C4-2B (cell line): ENCODE results near the gene UGT1A10.

Experiments used
- ZFX ChIP-seq: fragments of 450-650 bp; IDR thresholded peaks from 2 replicates; pipeline ENCODE4 v1.6.1; 2017
- TF ChIP-seq, protein P1 (sequence below): fragments of 450-650 bp; conservative IDR thresholded peaks from 2 replicates; pipeline ENCODE4 v1.5.1; 2017; ENCODE audit warnings: mild to moderate bottlenecking

DNA sequence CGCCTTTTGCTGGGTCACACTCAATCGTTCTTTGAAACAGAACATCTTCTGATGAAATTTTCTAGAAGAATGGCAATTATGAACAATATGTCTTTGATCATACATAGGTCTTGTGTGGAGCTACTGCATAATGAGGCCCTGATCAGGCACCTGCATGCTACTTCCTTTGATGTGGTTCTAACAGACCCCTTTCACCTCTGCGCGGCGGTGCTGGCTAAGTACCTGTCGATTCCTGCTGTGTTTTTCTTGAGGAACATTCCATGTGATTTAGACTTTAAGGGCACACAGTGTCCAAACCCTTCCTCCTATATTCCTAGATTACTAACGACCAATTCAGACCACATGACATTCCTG lies 77.0 kb downstream of the UGT1A10 start:
- TF ChIP-seq, protein P1, sequence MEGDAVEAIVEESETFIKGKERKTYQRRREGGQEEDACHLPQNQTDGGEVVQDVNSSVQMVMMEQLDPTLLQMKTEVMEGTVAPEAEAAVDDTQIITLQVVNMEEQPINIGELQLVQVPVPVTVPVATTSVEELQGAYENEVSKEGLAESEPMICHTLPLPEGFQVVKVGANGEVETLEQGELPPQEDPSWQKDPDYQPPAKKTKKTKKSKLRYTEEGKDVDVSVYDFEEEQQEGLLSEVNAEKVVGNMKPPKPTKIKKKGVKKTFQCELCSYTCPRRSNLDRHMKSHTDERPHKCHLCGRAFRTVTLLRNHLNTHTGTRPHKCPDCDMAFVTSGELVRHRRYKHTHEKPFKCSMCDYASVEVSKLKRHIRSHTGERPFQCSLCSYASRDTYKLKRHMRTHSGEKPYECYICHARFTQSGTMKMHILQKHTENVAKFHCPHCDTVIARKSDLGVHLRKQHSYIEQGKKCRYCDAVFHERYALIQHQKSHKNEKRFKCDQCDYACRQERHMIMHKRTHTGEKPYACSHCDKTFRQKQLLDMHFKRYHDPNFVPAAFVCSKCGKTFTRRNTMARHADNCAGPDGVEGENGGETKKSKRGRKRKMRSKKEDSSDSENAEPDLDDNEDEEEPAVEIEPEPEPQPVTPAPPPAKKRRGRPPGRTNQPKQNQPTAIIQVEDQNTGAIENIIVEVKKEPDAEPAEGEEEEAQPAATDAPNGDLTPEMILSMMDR: no peak
- TF ChIP-seq ZFX: no peak
